Endodermal cell (in vitro differentiated cells): ENCODE data around the gene PRKCB. TPM values are rescaled to one million over a fixed set of nuclear protein-coding genes. Genes with fewer than 3 reads are reported as not detected.

Experiments used
- DNase-seq: peaks from one replicate; pipeline ENCODE4 v3.0.0-alpha.2; 2017
- H3K27ac ChIP-seq: 2 replicates; pipeline ENCODE4 v1.5.1; 2013; ENCODE audit warnings: mild to moderate bottlenecking, low read depth, low read length, moderate library complexity
- H3K27me3 ChIP-seq: 2 replicates; pipeline ENCODE4 v1.6.1; 2013; ENCODE audit warnings: mild to moderate bottlenecking, low read length, moderate library complexity; ENCODE audit not compliant: insufficient read depth, control insufficient read depth, poor library complexity, severe bottlenecking
- H3K36me3 ChIP-seq: 2 replicates; pipeline ENCODE4 v1.7.0; 2013; ENCODE audit warnings: mild to moderate bottlenecking, low read length, moderate library complexity; ENCODE audit not compliant: control insufficient read depth, insufficient read depth
- H3K4me1 ChIP-seq: one replicate; pipeline ENCODE4 v1.7.0; 2013; ENCODE audit warnings: low read length; ENCODE audit not compliant: control insufficient read depth, insufficient read depth
- H3K4me3 ChIP-seq: 2 replicates; pipeline ENCODE4 v1.5.1; 2013; ENCODE audit warnings: mild to moderate bottlenecking, low read length, moderate library complexity
- H3K9ac ChIP-seq: 2 replicates; pipeline ENCODE4 v1.6.1; 2013; ENCODE audit warnings: mild to moderate bottlenecking, low read length, moderate library complexity; ENCODE audit not compliant: poor library complexity, severe bottlenecking; ENCODE audit errors: extremely low read depth
- H3K9me3 ChIP-seq: 2 replicates; pipeline ENCODE4 v1.6.1; 2013; ENCODE audit warnings: mild to moderate bottlenecking, low read length, moderate library complexity; ENCODE audit not compliant: control insufficient read depth
- H3K27ac Mint-ChIP-seq: 2 replicates; pipeline ENCODE4 v1.8.0; 2020; ENCODE audit warnings: mixed read lengths
- H3K27me3 Mint-ChIP-seq: 2 replicates; pipeline ENCODE4 v1.8.0; 2021; ENCODE audit warnings: mild to moderate bottlenecking, mixed read lengths; ENCODE audit not compliant: insufficient read depth
- H3K36me3 Mint-ChIP-seq: 2 replicates; pipeline ENCODE4 v1.8.0; 2020; ENCODE audit warnings: low read depth, mixed read lengths
- H3K4me1 Mint-ChIP-seq: 2 replicates; pipeline ENCODE4 v1.8.0; 2020; ENCODE audit warnings: mixed read lengths
- H3K4me3 Mint-ChIP-seq: 2 replicates; pipeline ENCODE4 v1.8.0; 2020; ENCODE audit warnings: mild to moderate bottlenecking, moderate library complexity, mixed read lengths
- H3K9me3 Mint-ChIP-seq: 2 replicates; pipeline ENCODE4 v1.8.0; 2020; ENCODE audit warnings: mild to moderate bottlenecking, mixed read lengths
- CTCF ChIP-seq: fragments of 200-600 bp; sonication (generic); conservative IDR thresholded peaks from 2 replicates; pipeline ENCODE4 v1.5.0; 2021; ENCODE audit warnings: antibody characterized with exemption, mild to moderate bottlenecking
- WGBS, 2 experiments: methylation state at CpG; one replicate each; pipeline versions ENCODE4 v1.1.5 to v1.1.7; 2013; ENCODE audit warnings: missing lambda C conversion rate in 2 of 2, mixed read lengths in 1 of 2; ENCODE audit not compliant: insufficient coverage in 1 of 2, insufficient read length in 1 of 2; 5-methylcytosine and 5-hydroxymethylcytosine counted together
- total RNA-seq, 2 donors: library from RNA; stranded (reverse); fragmentation: NEBNext Ultra II Directional in 1 of 2; extraction: Animal tissue kit (Norgen Biotek cat#: 25700) in 1 of 2; gene quantifications; 2 replicates in 1 of 2; 3 replicates in 1 of 2; pipeline ENCODE4 v1.2.1, GENCODE V29; 2021

PRKCB gene
- total RNA-seq, 2 donors from 2014 or later: 0.38 to 1.1 TPM

- no peaks in the 10 kb centered on the region for H3K9me3 ChIP-seq
- no peak overlapping the region for H3K27ac ChIP-seq
- H3K4me1 ChIP-seq: no peaks in the 10 kb centered on the region
- H3K4me3 ChIP-seq: no peak overlapping the region
- Mint-ChIP-seq H3K27ac (no peak overlapping the region), H3K27me3 (peaks cover 2% of the 10 kb centered on the region), H3K36me3 (no peaks in the 10 kb centered on the region), H3K4me3 (no peak overlapping the region), H3K4me1 (no peaks in the 10 kb centered on the region), H3K9me3 (no peaks in the 10 kb centered on the region)
- WGBS, 2 experiments: 80 to 100% methylated on average over 1 to 2 of the region's 2 CpGs
- H3K9ac ChIP-seq: no peak overlapping the region
- no peaks in the 10 kb centered on the region for H3K27me3 ChIP-seq
- no peak for DNase-seq
- no peaks in the 10 kb centered on the region for H3K36me3 ChIP-seq
- TF ChIP-seq CTCF: no peak
These were observed 33.0 kb upstream of the PRKCB start for GRCh38 chr16:23802776-23803175.

- Mint-ChIP-seq H3K4me1 (no peaks in the 10 kb centered on the region), H3K4me3 (no peak overlapping the region), H3K36me3 (no peaks in the 10 kb centered on the region), H3K9me3 (no peaks in the 10 kb centered on the region), H3K27ac (no peak overlapping the region), H3K27me3 (peaks cover 5% of the 10 kb centered on the region)
- no peaks in the 10 kb centered on the region for H3K36me3 ChIP-seq
- no peaks in the 10 kb centered on the region for H3K27me3 ChIP-seq
- no peak overlapping the region for H3K9ac ChIP-seq
- no peaks in the 10 kb centered on the region for H3K9me3 ChIP-seq
- no peak overlapping the region for H3K27ac ChIP-seq
- peak; percentile 79 for TF ChIP-seq CTCF
- DNase-seq: peak; percentile 89
- 38 to 68% methylated on average over 4 to 9 of the region's 9 CpGs for WGBS, 2 experiments
- H3K4me1 ChIP-seq: no peaks in the 10 kb centered on the region
- H3K4me3 ChIP-seq: no peak overlapping the region
These were observed 32.1 kb upstream of the PRKCB start for GRCh38 chr16:23803591-23804123.

- Histone ChIP-seq H3K9ac (no peak overlapping the region), H3K9me3 (no peaks in the 10 kb centered on the region), H3K27me3 (no peaks in the 10 kb centered on the region), H3K27ac (no peak overlapping the region), H3K4me3 (no peak overlapping the region), H3K36me3 (no peaks in the 10 kb centered on the region), H3K4me1 (no peaks in the 10 kb centered on the region)
- DNase-seq: no peak
- H3K4me3 Mint-ChIP-seq: no peak overlapping the region
- peaks cover 28% of the 10 kb centered on the region for H3K27me3 Mint-ChIP-seq
- no peaks in the 10 kb centered on the region for H3K36me3 Mint-ChIP-seq
- 64 to 67% methylated on average over 1 of the region's 1 CpG for WGBS, 2 experiments
- no peak overlapping the region for H3K27ac Mint-ChIP-seq
- H3K4me1 Mint-ChIP-seq: no peaks in the 10 kb centered on the region
- TF ChIP-seq CTCF: no peak
- H3K9me3 Mint-ChIP-seq: no peaks in the 10 kb centered on the region
These were observed 28.8 kb upstream of the PRKCB start for GRCh38 chr16:23807028-23807427.
